ENCODE measurements around the gene SMIM21.
A peak's percentile ranks its signal among the peaks of the same experiment; 100 is the strongest.

SMIM21 gene

DNA sequence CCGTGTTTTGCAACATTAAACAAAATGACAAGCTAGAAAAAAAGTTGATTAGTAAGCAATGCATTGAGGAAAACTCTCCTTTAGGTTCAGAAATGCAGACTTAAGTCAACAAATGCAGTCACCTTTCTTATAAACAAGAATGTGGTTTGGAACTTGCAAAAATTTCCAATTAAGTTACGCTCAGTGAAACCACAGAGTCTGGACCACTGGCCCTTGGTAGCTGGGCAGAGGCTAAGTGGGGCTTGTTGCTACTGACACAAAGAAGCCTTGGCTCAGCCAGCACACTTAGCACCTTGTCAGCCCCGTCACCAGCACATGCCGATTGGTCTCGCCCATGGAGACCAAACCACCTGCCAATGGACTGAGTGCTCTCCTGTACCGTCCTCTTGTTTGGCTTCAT is 53.0 kb downstream of the SMIM21 start:
- DNase-seq = no peak

DNA sequence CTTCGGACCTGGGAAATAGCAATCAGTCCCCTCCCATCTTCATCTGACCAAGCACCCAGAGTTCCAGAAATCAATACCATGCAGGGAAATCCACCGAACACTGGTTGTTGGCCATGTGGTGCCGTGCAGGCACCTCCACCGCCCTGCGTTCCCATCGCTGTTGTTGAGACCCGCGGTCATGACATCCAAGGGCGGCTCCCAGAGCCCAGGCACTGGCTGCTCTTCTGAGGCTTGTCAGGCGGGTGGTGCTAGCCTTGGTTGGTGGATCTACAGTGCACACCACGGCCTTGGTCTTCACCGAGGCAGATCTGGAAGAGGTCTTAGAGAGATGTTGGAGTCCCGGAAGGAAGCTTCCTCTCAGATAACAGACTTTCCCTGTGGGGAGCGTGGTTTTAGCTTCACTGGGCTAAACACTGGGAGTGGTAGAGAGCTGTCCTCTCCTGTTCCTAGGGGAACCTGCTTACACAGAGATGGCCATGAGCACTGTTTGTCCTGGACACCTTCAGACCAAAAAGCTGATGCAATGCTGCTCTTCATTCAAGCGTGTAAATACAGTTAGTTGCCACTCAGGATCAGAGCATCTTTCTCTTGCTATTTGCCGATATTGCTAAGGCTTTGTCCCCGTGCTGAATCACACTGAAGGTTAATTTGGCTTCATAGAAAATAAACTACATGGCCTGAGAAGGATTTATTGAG is 58.3 kb downstream of the SMIM21 start:
- no peak for DNase-seq

DNA sequence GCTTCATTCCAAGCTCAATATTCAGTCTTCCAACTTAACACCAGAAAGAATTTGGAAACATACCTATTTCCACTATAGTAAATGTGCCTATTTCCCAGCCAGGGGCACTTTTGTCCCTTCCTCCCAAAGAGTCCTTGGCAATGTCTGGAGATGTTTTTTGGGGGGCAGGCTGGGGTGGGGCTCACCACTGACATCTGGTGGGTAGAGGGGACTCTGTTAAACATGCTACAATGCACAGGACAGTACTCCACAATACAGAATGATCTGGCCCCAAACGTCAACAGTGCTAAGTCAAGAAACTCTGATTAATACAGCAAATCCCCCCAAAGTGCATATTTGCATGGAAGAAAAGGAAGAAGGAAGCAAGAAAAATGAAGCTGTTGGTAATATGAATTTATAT is 61.7 kb downstream of the SMIM21 start:
- DNase-seq = peak in 1 of 2 donors; percentile 5

DNA sequence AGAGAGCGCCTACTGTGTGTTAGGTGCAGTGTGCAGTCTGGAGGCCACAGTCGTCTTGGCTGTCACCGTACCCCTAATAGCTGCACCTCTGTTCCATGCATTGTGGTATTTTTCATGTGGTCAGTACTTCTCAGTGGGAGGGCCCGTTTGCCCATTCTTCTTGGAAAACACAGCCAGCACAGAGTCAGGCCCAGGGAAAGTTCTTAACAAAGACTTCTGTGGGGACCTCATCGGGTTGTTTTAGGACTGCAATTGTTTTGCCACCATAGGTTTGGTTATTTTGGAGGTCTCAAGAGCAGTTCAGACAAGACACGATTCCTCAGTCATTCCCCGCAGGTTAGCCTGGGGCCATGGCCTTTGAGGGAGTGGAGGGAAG is 62.3 kb downstream of the SMIM21 start:
- DNase-seq = no peak

DNA sequence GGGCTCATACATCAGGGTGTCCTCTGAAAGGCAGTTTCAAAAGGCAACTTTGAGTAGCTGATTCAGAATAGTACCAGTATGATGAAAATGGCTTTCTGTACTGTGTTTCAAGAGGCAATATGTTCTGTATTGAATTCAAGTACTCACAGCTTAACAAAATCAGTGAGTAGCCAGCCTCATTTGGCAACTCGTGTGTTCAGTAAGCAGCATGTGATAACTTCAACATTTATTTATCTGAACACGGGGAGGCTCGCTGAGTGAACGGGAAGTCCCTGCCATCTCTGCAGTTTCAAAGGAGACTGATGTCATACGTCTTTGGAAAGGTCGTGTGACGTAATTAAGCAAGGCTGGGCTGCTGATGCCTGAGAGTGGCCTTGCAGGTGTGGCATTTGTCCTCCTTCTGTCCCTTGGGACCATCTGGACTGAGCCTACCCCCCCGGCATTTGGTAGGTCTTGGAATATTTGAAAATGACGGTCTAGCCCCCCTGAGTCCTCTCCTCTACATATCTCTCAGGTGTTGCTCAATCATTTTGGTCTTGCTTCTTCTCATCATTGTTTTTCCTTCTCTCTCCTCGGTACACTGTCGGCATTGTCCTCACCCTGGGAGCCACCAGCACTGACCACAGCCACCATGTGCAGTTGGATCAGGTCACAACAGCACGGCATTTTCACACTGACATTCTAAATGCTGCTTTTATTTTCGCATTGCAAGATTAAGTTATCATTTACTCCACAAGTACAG is 62.8 kb downstream of the SMIM21 start:
- DNase-seq = no peak

DNA sequence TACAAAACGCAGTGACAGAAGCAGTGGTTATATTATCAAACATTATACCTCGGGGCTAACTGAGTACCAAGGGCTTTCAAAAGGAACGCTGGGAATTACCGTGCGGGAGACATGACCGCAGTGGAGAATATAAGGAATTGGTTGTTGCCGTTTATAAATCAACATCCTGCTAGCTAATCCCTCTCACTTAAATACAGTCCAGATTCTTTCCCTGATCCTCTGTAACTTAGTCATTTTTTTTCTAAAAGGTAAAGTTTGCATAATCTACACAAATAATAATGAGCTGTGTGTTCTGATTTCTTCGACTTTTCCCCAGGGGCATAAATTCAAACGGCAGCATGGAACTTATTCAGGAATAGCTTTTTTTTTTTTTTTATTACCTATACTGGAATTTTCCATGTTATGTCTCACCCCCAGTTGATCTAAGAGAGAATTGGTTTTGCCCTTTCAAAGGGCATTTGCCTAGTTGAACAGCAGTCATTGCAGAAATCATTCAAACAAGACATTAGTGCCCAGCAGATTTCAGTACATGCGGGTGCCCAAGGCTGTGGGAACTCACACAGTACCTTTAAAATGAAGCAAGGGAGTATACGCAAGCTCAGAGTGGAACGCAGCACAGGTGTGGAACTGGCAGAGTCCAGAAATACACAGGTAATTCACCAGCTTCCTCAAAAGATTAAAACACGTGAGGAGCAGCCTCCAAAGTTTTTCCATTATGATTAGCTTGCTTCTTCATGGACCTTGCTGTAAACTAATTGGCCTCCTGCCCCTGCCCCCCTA is 63.9 kb downstream of the SMIM21 start:
- DNase-seq = no peak

DNA sequence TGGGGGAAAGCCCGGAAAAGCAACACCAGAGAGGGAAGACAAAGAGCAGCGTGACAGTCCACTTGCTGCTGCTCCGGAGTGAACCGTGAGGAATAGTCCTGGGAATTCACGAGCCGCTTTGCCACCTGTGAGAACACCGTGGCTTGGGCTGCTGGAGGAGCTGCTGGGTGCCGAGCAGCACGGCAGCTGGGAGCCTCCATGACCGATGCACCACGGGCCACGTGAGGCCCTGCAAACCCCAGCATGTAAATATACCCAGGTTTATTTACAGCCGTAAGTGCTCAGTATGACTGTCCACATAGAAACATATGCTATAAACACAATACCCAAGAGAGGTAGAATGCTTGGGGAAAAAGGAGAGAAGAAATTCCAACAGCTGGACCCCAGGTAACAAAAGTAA is 65.1 kb downstream of the SMIM21 start:
- DNase-seq = no peak

DNA sequence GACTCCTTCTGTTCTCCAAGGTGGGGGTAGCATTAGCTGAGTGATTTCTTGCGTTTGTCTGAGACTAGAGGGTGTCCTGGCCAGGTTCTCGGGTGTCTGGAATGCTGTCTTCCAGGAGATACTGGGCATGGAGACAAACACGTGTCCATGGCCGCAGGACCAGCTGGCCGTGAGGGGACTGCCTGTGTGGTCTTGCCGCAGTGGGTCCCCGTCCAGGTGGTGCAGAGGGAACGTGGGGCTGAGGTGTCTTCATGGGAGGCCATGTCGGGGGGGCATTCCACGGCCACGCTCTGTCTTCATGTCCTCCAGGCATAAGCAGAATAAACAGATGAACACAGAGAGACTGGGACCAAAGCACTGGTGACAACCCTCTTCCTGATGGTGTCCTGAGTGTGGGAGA is 66.6 kb downstream of the SMIM21 start:
- DNase-seq = no peak

DNA sequence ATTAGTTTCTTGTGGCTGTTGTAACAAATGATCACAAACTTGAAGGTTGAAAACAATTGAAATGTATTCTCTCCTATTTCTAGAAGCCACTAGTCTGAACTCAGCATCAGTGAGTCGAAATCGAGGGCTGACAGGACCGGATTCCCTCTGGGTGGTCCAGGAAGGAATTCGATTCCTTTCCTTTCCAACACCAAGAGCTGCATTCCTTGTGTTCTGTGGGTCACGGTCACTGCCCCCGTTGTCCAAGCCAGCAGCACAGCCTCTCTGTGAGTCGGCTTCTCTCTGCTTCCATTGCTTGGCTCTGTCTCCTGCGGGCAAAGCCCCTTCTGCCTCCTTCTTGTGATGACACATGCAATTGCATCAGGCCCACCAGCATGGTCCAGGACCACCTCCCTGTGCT is 67.3 kb downstream of the SMIM21 start:
- no peak for DNase-seq

Data from CD4-positive, alpha-beta T cell treated with Interleukin-4 for 1 hour (primary cell).